ENCODE data around the gene FGF22. TPM values are rescaled to one million over a fixed set of nuclear protein-coding genes. Genes with fewer than 3 reads are reported as not detected.

Gene FGF22
- total and polyA plus RNA-seq, 10 of the 15 experiments (the other 5 are each of a cell fraction or from before 2014, with no cell fraction given) = 0.05 TPM; not detected in 9

GRCh38 chr19:592101-592500, 47.6 kb upstream of the FGF22 start (continued):
- TF ChIP-seq USF1 (IDR thresholded peaks at IDR 0.05; ENCODE audit: borderline replicate concordance, extremely low read length, insufficient read depth, low read depth, low read length) (no peak), POLR2A (IDR thresholded peaks at IDR 0.05; ENCODE audit: low read depth, low read length) (no peak), ATF7 (IDR thresholded peaks at IDR 0.05; ENCODE audit: low read depth) (no peak), RAD51 (IDR thresholded peaks at IDR 0.05) (no peak)

GRCh38 chr19:593055-593454, 46.6 kb upstream of the FGF22 start:
- Histone ChIP-seq H3K4me3 (no peak overlapping the region), H3K9ac (ENCODE audit: control insufficient read depth, insufficient read depth, low read length) (no peak overlapping the region), H3K36me3 (ENCODE audit: control insufficient read depth in 2 of 2, insufficient read depth in 2 of 2, low read length in 1 of 2) (no peaks in the 10 kb centered on the region), H2AFZ (ENCODE audit: control insufficient read depth, low read depth, low read length) (no peak overlapping the region), H3K27me3 (replicated peaks in 1 of 2; ENCODE audit: control insufficient read depth in 2 of 2, insufficient read depth in 2 of 2, low read length in 1 of 2) (peaks cover 4 to 9% of the 10 kb centered on the region in 2 experiments), H3K9me3 (replicated peaks; ENCODE audit: control insufficient read depth, insufficient read depth, low read length) (no peaks in the 10 kb centered on the region; the same call in 2 of the 3 replicates), H3K4me2 (ENCODE audit: control insufficient read depth, insufficient read depth) (no peak overlapping the region), H3K79me2 (ENCODE audit: control insufficient read depth, insufficient read depth, low read length) (no peaks in the 10 kb centered on the region), H4K20me1 (ENCODE audit: control insufficient read depth, insufficient read depth) (no peaks in the 10 kb centered on the region), H3K4me1 (ENCODE audit: control insufficient read depth, insufficient read depth, low read length) (no peaks in the 10 kb centered on the region), H3K27ac (ENCODE audit: control insufficient read depth, insufficient read depth) (no peak overlapping the region)
- intact Hi-C loops (cut with micrococcal nuclease; ENCODE audit: unreplicated experiment) (no loop called here), in situ Hi-C loops (cut with MboI) (no loop called here)
- FAIRE-seq = no peak
- 56% methylated on average over 18 of the region's 18 CpGs for WGBS (ENCODE audit: insufficient coverage, insufficient replicate concordance, low lambda C conversion rate, missing lambda C conversion rate)
- no TSS peak for BruUV-seq (replicated peaks)
- ChIA-PET SMC1A (ENCODE audit: uncharacterized antibody, unreplicated experiment) (no interaction called here), POLR2A (no interaction called here), CTCF (no interaction called here), RAD21 (ENCODE audit: unreplicated experiment) (no interaction called here)
- no peak for DNase-seq (ENCODE audit: low read depth, low spot score)
- TF ChIP-seq ZSCAN29 (IDR thresholded peaks at IDR 0.05) = no peak
- TF ChIP-seq NR2C1 (IDR thresholded peaks at IDR 0.05) = no peak
- no peak for TF ChIP-seq SMAD1 (IDR thresholded peaks at IDR 0.05; ENCODE audit: low read depth, partially characterized antibody)
- no peak for TF ChIP-seq CHD1 (IDR thresholded peaks at IDR 0.05; ENCODE audit: low read depth, low read length)
- TF ChIP-seq MXI1 (IDR thresholded peaks at IDR 0.05; ENCODE audit: low read depth, low read length) = no peak
- TF ChIP-seq FOXM1 (IDR thresholded peaks at IDR 0.05; ENCODE audit: low read depth, low read length) = no peak
- no peak for TF ChIP-seq IRF4 (IDR thresholded peaks at IDR 0.05; ENCODE audit: low read depth, low read length)
- no peak for TF ChIP-seq MYB (IDR thresholded peaks at IDR 0.05; ENCODE audit: borderline replicate concordance, low read depth, low read length)
- no peak for TF ChIP-seq SUPT20H (IDR thresholded peaks at IDR 0.05; ENCODE audit: borderline replicate concordance, control insufficient read depth, low read depth, low read length)
- TF ChIP-seq POLR2AphosphoS5 (IDR thresholded peaks at IDR 0.05; ENCODE audit: low read length) = no peak
- no peak for TF ChIP-seq PKNOX1 (IDR thresholded peaks at IDR 0.05)
- no peak for ATAC-seq

All from GM12878 (cell line).